Ovary (tissue), 9 donors: ENCODE measurements around the gene TSC22D3. TPM values are rescaled to one million over a fixed set of nuclear protein-coding genes. Genes with fewer than 3 reads are reported as not detected.

Source experiments
- DNase-seq, 5 donors: peaks; one replicate each; pipeline ENCODE4 v3.0.0-alpha.2; 2019 to 2020
- H3K27ac ChIP-seq, 2 donors: fragments of 200-600 bp; one replicate each; pipeline versions ENCODE4 v1.5.1 to v1.8.0; 2019 to 2022
- H3K27me3 ChIP-seq: fragments of 200-600 bp; one replicate; pipeline ENCODE4 v1.8.0; 2022
- H3K36me3 ChIP-seq: fragments of 200-600 bp; sonication (generic); one replicate; pipeline ENCODE4 v1.5.1; 2019
- H3K4me1 ChIP-seq: one replicate; pipeline ENCODE4 v1.8.1; 2013; ENCODE audit warnings: mild to moderate bottlenecking, moderate library complexity; ENCODE audit not compliant: insufficient read depth
- H3K4me3 ChIP-seq: fragments of 200-600 bp; sonication (generic); one replicate; pipeline ENCODE4 v1.5.1; 2017
- H3K9me3 ChIP-seq, 2 donors: fragments of 200-600 bp in 1 of 2; sonication (generic) in 1 of 2; one replicate each; pipeline versions ENCODE4 v1.5.1 to v1.8.1; 2013 to 2019; ENCODE audit warnings: mild to moderate bottlenecking in 1 of 2, moderate library complexity in 1 of 2
- EP300 ChIP-seq: sonication (generic); formaldehyde crosslinking; IDR thresholded peaks from one replicate; pipeline ENCODE4 v1.6.1; 2017; ENCODE audit warnings: antibody characterized with exemption
- POLR2A ChIP-seq: fragments of 450-650 bp; IDR thresholded peaks from one replicate; pipeline ENCODE4 v1.6.1; 2017; ENCODE audit warnings: antibody characterized with exemption, mild to moderate bottlenecking, moderate library complexity
- WGBS, 3 donors: extraction: QIAGEN DNeasy Blood & Tissue Kit in 1 of 3; methylation state at CpG; one replicate each; pipeline versions ENCODE4 v1.1.5 to v1.1.7; 2013 to 2017; 5-methylcytosine and 5-hydroxymethylcytosine counted together
- intact Hi-C, 4 donors: fragments of 100-400 bp; cut with DNase I; formaldehyde crosslinking; loops; one replicate each; pipeline versions ENCODE4 v1.11.0 to v1.15.1; 2022 to 2023
- polyA plus RNA-seq, 2 donors: library from polyadenylated mRNA; stranded (reverse); fragments of 200-250 nt in 1 of 2; fragments of 350-450 nt in 1 of 2; fragmentation: Illumina TruSeq in 1 of 2; extraction: RNeasy Lipid Tissue Mini Kit (QIAGEN cat#74804) in 1 of 2; gene quantifications; one replicate each; pipeline ENCODE4 v1.2.3, GENCODE V29; 2013 to 2014
- total RNA-seq, 7 donors: library from RNA; depleted of rRNA in 2 of 7; stranded (reverse); fragments of >200 nt in 2 of 7; fragmentation: NEBNext Ultra II Directional in 3 of 7; extraction: Animal tissue kit (Norgen Biotek cat#: 25700) in 3 of 7; gene quantifications; one replicate each; pipeline versions ENCODE4 v1.1.0 to v1.2.4, GENCODE V29; 2016 to 2023
- TF ChIP-seq, protein P1 (sequence below), 3 donors: fragments of 450-650 bp in 2 of 3; fragments of 200-600 bp in 1 of 3; IDR thresholded peaks; one replicate each; pipeline versions ENCODE4 v1.5.1 to v1.8.0; 2016 to 2022; ENCODE audit warnings: antibody characterized with exemption in 3 of 3, mild to moderate bottlenecking in 1 of 3
- donor health status: DM: no; HTN: no; CAD: no; lungs with moderate emphysema.
- donor health status: DM: no; HTN: no; CAD: no.
- donor health status: Bipolar disorder and iron deficiency.
- donor health status: DM: yes; HTN: yes; CAD: no.
- donor health status: DM: no; HTN: no; CAD: no.
- donor health status: DM: yes; HTN: yes; CAD: no.

The TSC22D3 gene
- total and polyA plus RNA-seq, 9 donors: 91.5 to 645 (median 241) TPM

DNA sequence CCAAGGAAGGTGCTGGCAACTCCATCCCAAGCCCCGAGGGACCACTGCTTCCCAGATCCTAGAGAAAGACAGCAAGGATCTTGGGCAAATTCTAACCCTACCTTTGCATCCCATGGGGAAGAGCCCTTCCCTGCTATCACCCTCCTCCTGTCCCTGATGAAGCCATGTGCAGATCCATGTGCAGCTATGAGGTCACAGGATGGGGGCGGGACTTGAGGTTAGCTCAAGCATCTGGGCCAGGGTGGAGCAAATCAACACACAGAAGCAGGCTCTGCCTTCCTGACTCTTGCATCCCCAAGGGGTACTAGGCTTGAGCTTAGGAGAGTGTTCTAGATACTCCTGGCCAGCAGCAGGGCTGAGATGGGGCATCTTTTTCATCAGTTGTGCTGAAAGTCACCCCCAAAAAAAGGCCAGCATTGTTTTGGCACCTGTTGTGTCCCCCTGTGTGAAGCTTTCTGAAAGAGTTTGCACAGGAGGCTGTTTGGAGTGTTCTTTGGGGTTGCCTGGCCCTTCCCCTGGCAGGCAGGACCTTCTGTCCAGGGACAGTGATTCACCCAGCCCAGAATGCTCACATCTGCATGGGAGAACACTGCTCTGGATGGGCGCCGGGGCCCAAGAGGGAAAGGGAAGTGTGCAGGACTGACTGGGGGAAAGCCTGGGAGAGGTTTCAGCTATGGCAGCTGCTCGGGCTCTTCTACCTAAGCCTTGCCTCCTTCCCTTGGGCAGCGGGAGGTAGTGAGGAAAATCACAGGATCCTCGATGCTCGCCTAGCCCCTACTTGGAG lies 96.4 kb downstream of the TSC22D3 start:
- Histone ChIP-seq H3K4me3 (no peak overlapping the region), H3K27me3 (no peaks in the 10 kb centered on the region), H3K4me1 (peaks cover 4% of the 10 kb centered on the region), H3K27ac (no peak overlapping the region), H3K36me3 (no peaks in the 10 kb centered on the region), H3K9me3 (no peaks in the 10 kb centered on the region)
- WGBS, 3 donors: 72 to 83% (median 77%) methylated on average over 8 of the region's 8 CpGs
- TF ChIP-seq POLR2A (no peak), EP300 (no peak)
- peak; percentile 46 to 82 (median 54) for DNase-seq
- intact Hi-C loops: loop anchor here in 1 of 4 donors (5.0 kb wide), 1 partner anchor 33 kb away; no protein-coding TSS in a partner anchor

- peak overlapping the region; percentile 63 for H3K4me3 ChIP-seq
Measured at GRCh38 chrX:107677909-107678308, 97.7 kb downstream of the TSC22D3 start.

DNA sequence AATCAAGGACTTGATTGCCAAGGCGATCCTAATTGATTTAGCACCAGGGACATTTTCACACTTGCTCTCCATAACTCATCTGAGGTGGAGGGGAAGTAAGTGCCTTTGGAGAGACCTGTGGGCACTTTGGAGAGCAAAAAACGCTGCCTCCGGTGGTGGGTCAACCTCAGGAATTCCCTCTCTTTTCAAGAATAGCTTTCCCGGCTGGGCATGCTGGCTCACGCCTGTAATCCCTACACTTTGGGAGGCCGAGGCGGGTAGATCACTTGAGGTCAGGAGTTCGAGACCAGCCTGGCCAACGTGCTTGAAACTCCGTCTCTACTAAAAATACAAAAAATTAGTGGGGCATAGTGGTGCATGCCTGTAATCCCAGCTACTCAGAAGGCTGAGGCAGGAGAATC lies 98.1 kb downstream of the TSC22D3 start:
- Histone ChIP-seq H3K27ac (peak overlapping the region; percentile 48 to 80), H3K36me3 (no peaks in the 10 kb centered on the region), H3K27me3 (no peaks in the 10 kb centered on the region), H3K4me1 (peaks cover 3% of the 10 kb centered on the region), H3K4me3 (peak overlapping the region; percentile 63), H3K9me3 (no peaks in the 10 kb centered on the region)
- no peak for DNase-seq
- intact Hi-C loops: loop anchor here in 2 of 4 donors (2.0 to 5.0 kb wide), 2 partner anchors 35 to 39 kb away; no protein-coding TSS in a partner anchor
- 40 to 47% (median 40%) methylated on average over 10 of the region's 10 CpGs for WGBS, 3 donors
- no peak for TF ChIP-seq POLR2A
- TF ChIP-seq EP300: no peak
- TF ChIP-seq, protein P1, sequence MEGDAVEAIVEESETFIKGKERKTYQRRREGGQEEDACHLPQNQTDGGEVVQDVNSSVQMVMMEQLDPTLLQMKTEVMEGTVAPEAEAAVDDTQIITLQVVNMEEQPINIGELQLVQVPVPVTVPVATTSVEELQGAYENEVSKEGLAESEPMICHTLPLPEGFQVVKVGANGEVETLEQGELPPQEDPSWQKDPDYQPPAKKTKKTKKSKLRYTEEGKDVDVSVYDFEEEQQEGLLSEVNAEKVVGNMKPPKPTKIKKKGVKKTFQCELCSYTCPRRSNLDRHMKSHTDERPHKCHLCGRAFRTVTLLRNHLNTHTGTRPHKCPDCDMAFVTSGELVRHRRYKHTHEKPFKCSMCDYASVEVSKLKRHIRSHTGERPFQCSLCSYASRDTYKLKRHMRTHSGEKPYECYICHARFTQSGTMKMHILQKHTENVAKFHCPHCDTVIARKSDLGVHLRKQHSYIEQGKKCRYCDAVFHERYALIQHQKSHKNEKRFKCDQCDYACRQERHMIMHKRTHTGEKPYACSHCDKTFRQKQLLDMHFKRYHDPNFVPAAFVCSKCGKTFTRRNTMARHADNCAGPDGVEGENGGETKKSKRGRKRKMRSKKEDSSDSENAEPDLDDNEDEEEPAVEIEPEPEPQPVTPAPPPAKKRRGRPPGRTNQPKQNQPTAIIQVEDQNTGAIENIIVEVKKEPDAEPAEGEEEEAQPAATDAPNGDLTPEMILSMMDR (IDR thresholded peaks at IDR 0.05): no peak

More at GRCh38 chrX:107677909-107678308, 97.7 kb downstream of the TSC22D3 start:
- 47 to 64% (median 47%) methylated on average over 4 of the region's 4 CpGs for WGBS, 3 donors
- Histone ChIP-seq H3K27me3 (no peaks in the 10 kb centered on the region), H3K27ac (peak overlapping the region; percentile 48 to 80), H3K4me1 (peaks cover 1% of the 10 kb centered on the region), H3K36me3 (no peaks in the 10 kb centered on the region), H3K9me3 (no peaks in the 10 kb centered on the region)
- intact Hi-C loops: loop anchor here in 2 of 4 donors (2.0 to 5.0 kb wide), 2 partner anchors 34 to 39 kb away; no protein-coding TSS in a partner anchor
- no peak for DNase-seq
- TF ChIP-seq, protein P1 (IDR thresholded peaks at IDR 0.05): no peak
- TF ChIP-seq EP300 (no peak), POLR2A (no peak)

GRCh38 chrX:107676559-107677378 lies 98.8 kb downstream of the TSC22D3 start:
- H3K4me1 ChIP-seq: peaks cover 2% of the 10 kb centered on the region
- H3K36me3 ChIP-seq: no peaks in the 10 kb centered on the region
- intact Hi-C loops: loop anchor here in 2 of 4 donors (2.0 to 5.0 kb wide), 2 partner anchors 36 to 40 kb away; no protein-coding TSS in a partner anchor

More at GRCh38 chrX:107676559-107677378, 98.8 kb downstream of the TSC22D3 start:
- peak overlapping the region; percentile 80 to 85 for H3K27ac ChIP-seq
- H3K27me3 ChIP-seq: no peaks in the 10 kb centered on the region
- peak; percentile 69 to 83 (median 81) for DNase-seq
- no peaks in the 10 kb centered on the region for H3K9me3 ChIP-seq
- TF ChIP-seq EP300 (peak; percentile 97), POLR2A (peak; percentile 67)
- TF ChIP-seq, protein P1 (IDR thresholded peaks at IDR 0.05): no peak
- peak overlapping the region; percentile 63 for H3K4me3 ChIP-seq
- WGBS, 3 donors: 25 to 41% (median 31%) methylated on average over 30 of the region's 30 CpGs
